ENCODE results near the gene TMEM247.

DNA sequence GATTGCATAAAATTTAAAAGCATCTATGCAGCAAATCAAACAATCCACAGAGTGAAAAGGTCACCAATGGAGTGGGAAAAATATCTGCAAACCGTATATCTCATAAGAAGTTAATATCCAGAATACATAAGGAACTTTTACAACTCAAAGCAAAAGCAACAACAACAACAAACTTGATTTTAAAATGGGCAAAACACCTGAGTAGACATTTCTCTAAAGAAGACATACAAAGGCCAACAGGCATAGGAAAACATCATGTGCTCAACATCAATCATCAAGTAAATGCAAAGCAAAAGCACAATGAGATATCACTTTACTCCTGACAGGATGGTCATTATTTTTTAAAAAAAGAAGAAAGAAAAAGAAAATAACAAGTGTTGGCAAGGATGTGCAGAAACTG, 38.1 kb downstream of the TMEM247 start:
- TF ChIP-seq, protein P1, sequence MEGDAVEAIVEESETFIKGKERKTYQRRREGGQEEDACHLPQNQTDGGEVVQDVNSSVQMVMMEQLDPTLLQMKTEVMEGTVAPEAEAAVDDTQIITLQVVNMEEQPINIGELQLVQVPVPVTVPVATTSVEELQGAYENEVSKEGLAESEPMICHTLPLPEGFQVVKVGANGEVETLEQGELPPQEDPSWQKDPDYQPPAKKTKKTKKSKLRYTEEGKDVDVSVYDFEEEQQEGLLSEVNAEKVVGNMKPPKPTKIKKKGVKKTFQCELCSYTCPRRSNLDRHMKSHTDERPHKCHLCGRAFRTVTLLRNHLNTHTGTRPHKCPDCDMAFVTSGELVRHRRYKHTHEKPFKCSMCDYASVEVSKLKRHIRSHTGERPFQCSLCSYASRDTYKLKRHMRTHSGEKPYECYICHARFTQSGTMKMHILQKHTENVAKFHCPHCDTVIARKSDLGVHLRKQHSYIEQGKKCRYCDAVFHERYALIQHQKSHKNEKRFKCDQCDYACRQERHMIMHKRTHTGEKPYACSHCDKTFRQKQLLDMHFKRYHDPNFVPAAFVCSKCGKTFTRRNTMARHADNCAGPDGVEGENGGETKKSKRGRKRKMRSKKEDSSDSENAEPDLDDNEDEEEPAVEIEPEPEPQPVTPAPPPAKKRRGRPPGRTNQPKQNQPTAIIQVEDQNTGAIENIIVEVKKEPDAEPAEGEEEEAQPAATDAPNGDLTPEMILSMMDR (conservative IDR thresholded peaks at IDR 0.05): no peak
- no peak for TF ChIP-seq ZFX (IDR thresholded peaks at IDR 0.05)

All from C4-2B (cell line).